Measurements from ENCODE around the gene PCNX3. TPM values are rescaled to one million over a fixed set of nuclear protein-coding genes. Genes with fewer than 3 reads are reported as not detected.

The PCNX3 gene
- total and polyA plus RNA-seq, 2 of the 13 experiments (the other 11 are each of a cell fraction or from before 2014, with no cell fraction given) = 16.2 to 23.0 TPM

- TF ChIP-seq ZBTB38 (CRISPR knock-in tag; IDR thresholded peaks at IDR 0.05) = 0 out of 2 replicates have a peak, but pooled peaks have one; percentile 4
- TF ChIP-seq ZNF180 (CRISPR knock-in tag; IDR thresholded peaks at IDR 0.05; ENCODE audit: borderline replicate concordance, low read depth) = 0 out of 2 replicates have a peak, but pooled peaks have one; percentile 19
- peak; percentile 29; the same call in 1 of the 2 replicates for TF ChIP-seq ZNF619 (CRISPR knock-in tag; IDR thresholded peaks at IDR 0.05)
- 0 out of 2 replicates have a peak, but pooled peaks have one; percentile 33 for TF ChIP-seq ZNF800 (CRISPR knock-in tag; IDR thresholded peaks at IDR 0.05)
- TF ChIP-seq ZGPAT (CRISPR knock-in tag; IDR thresholded peaks at IDR 0.05) = no peak
- 0 out of 2 replicates have a peak, but pooled peaks have one; percentile 37 for TF ChIP-seq HOXD1 (CRISPR knock-in tag; IDR thresholded peaks at IDR 0.05)
- peak; percentile 72; the same call in 1 of the 2 replicates for TF ChIP-seq E2F2 (CRISPR knock-in tag; IDR thresholded peaks at IDR 0.05; ENCODE audit: borderline replicate concordance)
- peak; percentile 24; the same call in 1 of the 2 replicates for TF ChIP-seq MED1 (CRISPR knock-in tag; IDR thresholded peaks at IDR 0.05)
- no peak for TF ChIP-seq NCOR1 (IDR thresholded peaks at IDR 0.05; ENCODE audit: borderline replicate concordance, low read length)
- 0 out of 2 replicates have a peak, but pooled peaks have one; percentile 64 for TF ChIP-seq TGIF2 (CRISPR knock-in tag; IDR thresholded peaks at IDR 0.05)
- TF ChIP-seq SP2 (CRISPR knock-in tag; IDR thresholded peaks at IDR 0.05) = peak; percentile 11; the same call in 1 of the 2 replicates
- TF ChIP-seq ZFP62 (CRISPR knock-in tag; IDR thresholded peaks at IDR 0.05) = 0 out of 2 replicates have a peak, but pooled peaks have one; percentile 31
- TF ChIP-seq ATF5 (CRISPR knock-in tag; IDR thresholded peaks at IDR 0.05; ENCODE audit: low read depth) = peak; percentile 24; the same call in 1 of the 2 replicates
- TF ChIP-seq EED (CRISPR knock-in tag; IDR thresholded peaks at IDR 0.05) = no peak
- TF ChIP-seq NFKB2 (CRISPR knock-in tag; IDR thresholded peaks at IDR 0.05; ENCODE audit: borderline replicate concordance) = 0 out of 2 replicates have a peak, but pooled peaks have one; percentile 36
- 0 out of 2 replicates have a peak, but pooled peaks have one; percentile 57 for TF ChIP-seq ZFP90 (CRISPR knock-in tag; IDR thresholded peaks at IDR 0.05; ENCODE audit: borderline replicate concordance)
- 0 out of 2 replicates have a peak, but pooled peaks have one; percentile 16 for TF ChIP-seq ZNF782 (CRISPR knock-in tag; IDR thresholded peaks at IDR 0.05; ENCODE audit: borderline replicate concordance)
- TF ChIP-seq ZSCAN31 (CRISPR knock-in tag; IDR thresholded peaks at IDR 0.05; ENCODE audit: low read depth) = no peak
- TF ChIP-seq, protein P1, sequence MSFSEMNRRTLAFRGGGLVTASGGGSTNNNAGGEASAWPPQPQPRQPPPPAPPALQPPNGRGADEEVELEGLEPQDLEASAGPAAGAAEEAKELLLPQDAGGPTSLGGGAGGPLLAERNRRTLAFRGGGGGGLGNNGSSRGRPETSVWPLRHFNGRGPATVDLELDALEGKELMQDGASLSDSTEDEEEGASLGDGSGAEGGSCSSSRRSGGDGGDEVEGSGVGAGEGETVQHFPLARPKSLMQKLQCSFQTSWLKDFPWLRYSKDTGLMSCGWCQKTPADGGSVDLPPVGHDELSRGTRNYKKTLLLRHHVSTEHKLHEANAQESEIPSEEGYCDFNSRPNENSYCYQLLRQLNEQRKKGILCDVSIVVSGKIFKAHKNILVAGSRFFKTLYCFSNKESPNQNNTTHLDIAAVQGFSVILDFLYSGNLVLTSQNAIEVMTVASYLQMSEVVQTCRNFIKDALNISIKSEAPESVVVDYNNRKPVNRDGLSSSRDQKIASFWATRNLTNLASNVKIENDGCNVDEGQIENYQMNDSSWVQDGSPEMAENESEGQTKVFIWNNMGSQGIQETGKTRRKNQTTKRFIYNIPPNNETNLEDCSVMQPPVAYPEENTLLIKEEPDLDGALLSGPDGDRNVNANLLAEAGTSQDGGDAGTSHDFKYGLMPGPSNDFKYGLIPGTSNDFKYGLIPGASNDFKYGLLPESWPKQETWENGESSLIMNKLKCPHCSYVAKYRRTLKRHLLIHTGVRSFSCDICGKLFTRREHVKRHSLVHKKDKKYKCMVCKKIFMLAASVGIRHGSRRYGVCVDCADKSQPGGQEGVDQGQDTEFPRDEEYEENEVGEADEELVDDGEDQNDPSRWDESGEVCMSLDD (CRISPR knock-in tag; IDR thresholded peaks at IDR 0.05; ENCODE audit: borderline replicate concordance) = no peak
Observed at GRCh38 chr11:65651589-65652510, 36.3 kb downstream of the PCNX3 start (continued).
